ENCODE results near the gene FNDC3B.

- TF ChIP-seq SP1 (IDR thresholded peaks at IDR 0.05), result peak; percentile 66
- TF ChIP-seq CTCF (IDR thresholded peaks at IDR 0.05; ENCODE audit: low read depth, low read length, missing input control), result no peak
- TF ChIP-seq RAD21 (IDR thresholded peaks at IDR 0.05), result peak; percentile 70 to 76
- TF ChIP-seq FOXA2 (IDR thresholded peaks at IDR 0.05), result no peak
- TF ChIP-seq, protein P1, sequence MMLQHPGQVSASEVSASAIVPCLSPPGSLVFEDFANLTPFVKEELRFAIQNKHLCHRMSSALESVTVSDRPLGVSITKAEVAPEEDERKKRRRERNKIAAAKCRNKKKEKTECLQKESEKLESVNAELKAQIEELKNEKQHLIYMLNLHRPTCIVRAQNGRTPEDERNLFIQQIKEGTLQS (IDR thresholded peaks at IDR 0.05), result no peak
- TF ChIP-seq EGR1 (IDR thresholded peaks at IDR 0.05; ENCODE audit: low read depth in 2 of 2), result no peak
- TF ChIP-seq, protein P2, sequence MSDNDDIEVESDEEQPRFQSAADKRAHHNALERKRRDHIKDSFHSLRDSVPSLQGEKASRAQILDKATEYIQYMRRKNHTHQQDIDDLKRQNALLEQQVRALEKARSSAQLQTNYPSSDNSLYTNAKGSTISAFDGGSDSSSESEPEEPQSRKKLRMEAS (IDR thresholded peaks at IDR 0.05), result peak; percentile 54
These were observed at the start of gene FNDC3B for GRCh38 chr3:172039436-172040077.

Data from liver (tissue), 3 donors.